Neural crest cell (in vitro differentiated cells): Measurements from ENCODE around the gene TAOK2. TPM values are rescaled to one million over a fixed set of nuclear protein-coding genes. Genes with fewer than 3 reads are reported as not detected.

ENCODE experiments used
- DNase-seq: peaks from one replicate; pipeline ENCODE4 v3.0.0; 2021; ENCODE audit warnings: low read depth, mixed read lengths, low spot score
- H3K27ac Mint-ChIP-seq: one replicate; pipeline ENCODE4 v1.8.0; 2021; ENCODE audit warnings: mild to moderate bottlenecking, mixed read lengths; ENCODE audit not compliant: unreplicated experiment
- H3K27me3 Mint-ChIP-seq: 2 replicates; pipeline ENCODE4 v1.8.0; 2021; ENCODE audit warnings: low read depth, mild to moderate bottlenecking, mixed read lengths
- H3K36me3 Mint-ChIP-seq: 2 replicates; pipeline ENCODE4 v1.8.0; 2021; ENCODE audit warnings: low read depth, mild to moderate bottlenecking, mixed read lengths
- H3K4me1 Mint-ChIP-seq: 2 replicates; pipeline ENCODE4 v1.8.0; 2021; ENCODE audit warnings: mixed read lengths
- H3K4me3 Mint-ChIP-seq: one replicate; pipeline ENCODE4 v1.8.0; 2021; ENCODE audit warnings: mild to moderate bottlenecking, mixed read lengths
- H3K9me3 Mint-ChIP-seq: 2 replicates; pipeline ENCODE4 v1.8.0; 2021; ENCODE audit warnings: mixed read lengths
- CTCF ChIP-seq: fragments of 200-600 bp; sonication (generic); conservative IDR thresholded peaks from 2 replicates; pipeline ENCODE4 v1.5.0; 2021; ENCODE audit warnings: antibody characterized with exemption, mild to moderate bottlenecking
- total RNA-seq: library from RNA; stranded (reverse); gene quantifications from 2 replicates; pipeline ENCODE4 v1.2.1, GENCODE V29; 2021

Gene TAOK2
- total RNA-seq, 1 donor from 2014 or later = 73.2 TPM

- TF ChIP-seq CTCF = no peak
- H3K4me1 Mint-ChIP-seq = peaks cover 38% of the 10 kb centered on the region
- no peak overlapping the region for H3K27ac Mint-ChIP-seq
- H3K9me3 Mint-ChIP-seq = peaks cover 6% of the 10 kb centered on the region
- H3K4me3 Mint-ChIP-seq = peak overlapping the region; percentile 31
- no peaks in the 10 kb centered on the region for H3K27me3 Mint-ChIP-seq
- DNase-seq = no peak
- H3K36me3 Mint-ChIP-seq = peaks cover 32% of the 10 kb centered on the region
These were observed 1.2 kb upstream of the TAOK2 start for GRCh38 chr16:29972500-29972899.

GRCh38 chr16:29972992-29973383, 680 bp upstream of the TAOK2 start:
- Mint-ChIP-seq H3K4me3 (peak overlapping the region; percentile 98), H3K27ac (no peak overlapping the region), H3K9me3 (peaks cover 6% of the 10 kb centered on the region), H3K4me1 (peaks cover 38% of the 10 kb centered on the region), H3K27me3 (no peaks in the 10 kb centered on the region), H3K36me3 (peaks cover 32% of the 10 kb centered on the region)
- TF ChIP-seq CTCF = no peak
- no peak for DNase-seq

GRCh38 chr16:29974291-29975133, 844 bp downstream of the TAOK2 start:
- Mint-ChIP-seq H3K4me3 (peak overlapping the region; percentile 98), H3K9me3 (peaks cover 6% of the 10 kb centered on the region), H3K27ac (peak overlapping the region; percentile 83), H3K4me1 (peaks cover 38% of the 10 kb centered on the region), H3K36me3 (peaks cover 25% of the 10 kb centered on the region), H3K27me3 (no peaks in the 10 kb centered on the region)
- no peak for TF ChIP-seq CTCF
- DNase-seq = no peak

- Mint-ChIP-seq H3K4me1 (peaks cover 38% of the 10 kb centered on the region), H3K4me3 (peak overlapping the region; percentile 98), H3K36me3 (peaks cover 22% of the 10 kb centered on the region), H3K27ac (peak overlapping the region; percentile 83), H3K9me3 (peaks cover 6% of the 10 kb centered on the region), H3K27me3 (no peaks in the 10 kb centered on the region)
- no peak for TF ChIP-seq CTCF
- DNase-seq = no peak
These were observed 1.5 kb downstream of the TAOK2 start for GRCh38 chr16:29975134-29975538.

GRCh38 chr16:29975811-29976511, 2.3 kb downstream of the TAOK2 start:
- Mint-ChIP-seq H3K4me1 (peaks cover 38% of the 10 kb centered on the region), H3K27me3 (no peaks in the 10 kb centered on the region), H3K27ac (peak overlapping the region; percentile 58), H3K9me3 (peaks cover 6% of the 10 kb centered on the region), H3K4me3 (peak overlapping the region; percentile 98), H3K36me3 (peaks cover 22% of the 10 kb centered on the region)
- DNase-seq = no peak
- no peak for TF ChIP-seq CTCF
